Ascending aorta (tissue), 2 donors: ENCODE results near the gene CCR7. TPM values are rescaled to one million over a fixed set of nuclear protein-coding genes. Genes with fewer than 3 reads are reported as not detected.

Source experiments
- DNase-seq, 2 donors: peaks; one replicate each; pipeline ENCODE4 v3.0.0-alpha.2; 2019; ENCODE audit warnings: low spot score in 2 of 2
- H3K27ac ChIP-seq, 2 donors: fragments of 200-600 bp; sonication (generic); one replicate each; pipeline ENCODE4 v1.5.1; 2016 to 2017; ENCODE audit warnings: mild to moderate bottlenecking in 1 of 2
- H3K27me3 ChIP-seq: fragments of 200-600 bp; sonication (generic); one replicate; pipeline ENCODE4 v1.5.1; 2017
- H3K36me3 ChIP-seq, 2 donors: fragments of 200-600 bp; sonication (generic); one replicate each; pipeline ENCODE4 v1.5.1; 2016
- H3K4me1 ChIP-seq, 2 donors: fragments of 200-600 bp; sonication (generic); one replicate each; pipeline ENCODE4 v1.5.1; 2016 to 2017; ENCODE audit warnings: mild to moderate bottlenecking in 1 of 2
- H3K4me3 ChIP-seq, 2 donors: fragments of 200-600 bp; sonication (generic); one replicate each; pipeline ENCODE4 v1.5.1; 2016 to 2017; ENCODE audit warnings: mild to moderate bottlenecking in 1 of 2
- H3K9me3 ChIP-seq, 2 donors: fragments of 200-600 bp; sonication (generic); one replicate each; pipeline ENCODE4 v1.5.1; 2016
- intact Hi-C: fragments of 100-400 bp; cut with DNase I; formaldehyde crosslinking; loops from one replicate; pipeline ENCODE4 v1.15.1; 2023
- total RNA-seq: library from RNA; depleted of rRNA; stranded (reverse); fragments of >200 nt; gene quantifications from one replicate; pipeline ENCODE4 v1.1.0, GENCODE V29; 2016
- TF ChIP-seq, protein P1 (sequence below), 3 experiments: fragments of 200-600 bp in 2 of 3; fragments of 450-650 bp in 1 of 3; sonication (generic) in 2 of 3; IDR thresholded peaks; one replicate each; pipeline ENCODE4 v1.5.1; 2016 to 2019; ENCODE audit warnings: antibody characterized with exemption in 3 of 3, mild to moderate bottlenecking in 1 of 3, moderate library complexity in 1 of 3

Gene CCR7
- total RNA-seq, 1 donor from 2014 or later, result not detected

DNA sequence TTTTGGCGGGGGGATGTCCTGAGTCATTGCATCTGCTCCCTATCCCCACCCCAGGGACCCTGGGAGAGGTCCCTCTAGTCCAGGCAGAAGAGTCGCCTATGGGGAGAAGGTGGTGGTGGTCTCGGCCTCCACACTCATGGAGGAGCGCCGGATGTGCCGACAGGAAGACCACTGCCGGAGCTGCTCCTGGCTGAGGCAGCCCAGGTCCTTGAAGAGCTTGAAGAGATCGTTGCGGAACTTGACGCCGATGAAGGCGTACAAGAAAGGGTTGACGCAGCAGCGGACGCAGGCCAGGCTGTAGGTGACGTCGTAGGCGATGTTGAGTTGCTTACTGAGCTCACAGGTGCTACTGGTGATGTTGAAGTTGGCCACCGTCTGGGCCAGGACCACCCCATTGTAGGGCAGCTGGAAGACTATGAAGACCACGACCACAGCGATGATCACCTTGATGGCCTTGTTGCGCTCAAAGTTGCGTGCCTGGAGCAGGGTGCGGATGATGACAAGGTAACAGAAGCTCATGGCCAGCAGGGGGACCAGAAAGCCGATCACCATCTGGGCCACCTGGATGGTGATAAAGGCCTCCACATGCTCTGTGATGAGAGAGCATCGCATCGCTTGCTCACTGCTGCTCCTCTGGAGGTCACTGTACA lies 10.5 kb downstream of the CCR7 start:
- Histone ChIP-seq H3K4me3 (no peak overlapping the region), H3K27me3 (no peaks in the 10 kb centered on the region), H3K9me3 (no peaks in the 10 kb centered on the region), H3K27ac (peak overlapping the region; percentile 56 to 74), H3K36me3 (no peaks in the 10 kb centered on the region), H3K4me1 (peaks cover 0 to 5% of the 10 kb centered on the region in 2 donors)
- DNase-seq, result peak in 1 of 2 donors; percentile 62
- TF ChIP-seq, protein P1, sequence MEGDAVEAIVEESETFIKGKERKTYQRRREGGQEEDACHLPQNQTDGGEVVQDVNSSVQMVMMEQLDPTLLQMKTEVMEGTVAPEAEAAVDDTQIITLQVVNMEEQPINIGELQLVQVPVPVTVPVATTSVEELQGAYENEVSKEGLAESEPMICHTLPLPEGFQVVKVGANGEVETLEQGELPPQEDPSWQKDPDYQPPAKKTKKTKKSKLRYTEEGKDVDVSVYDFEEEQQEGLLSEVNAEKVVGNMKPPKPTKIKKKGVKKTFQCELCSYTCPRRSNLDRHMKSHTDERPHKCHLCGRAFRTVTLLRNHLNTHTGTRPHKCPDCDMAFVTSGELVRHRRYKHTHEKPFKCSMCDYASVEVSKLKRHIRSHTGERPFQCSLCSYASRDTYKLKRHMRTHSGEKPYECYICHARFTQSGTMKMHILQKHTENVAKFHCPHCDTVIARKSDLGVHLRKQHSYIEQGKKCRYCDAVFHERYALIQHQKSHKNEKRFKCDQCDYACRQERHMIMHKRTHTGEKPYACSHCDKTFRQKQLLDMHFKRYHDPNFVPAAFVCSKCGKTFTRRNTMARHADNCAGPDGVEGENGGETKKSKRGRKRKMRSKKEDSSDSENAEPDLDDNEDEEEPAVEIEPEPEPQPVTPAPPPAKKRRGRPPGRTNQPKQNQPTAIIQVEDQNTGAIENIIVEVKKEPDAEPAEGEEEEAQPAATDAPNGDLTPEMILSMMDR (IDR thresholded peaks at IDR 0.05), result no peak
- intact Hi-C loops, result no loop called here

DNA sequence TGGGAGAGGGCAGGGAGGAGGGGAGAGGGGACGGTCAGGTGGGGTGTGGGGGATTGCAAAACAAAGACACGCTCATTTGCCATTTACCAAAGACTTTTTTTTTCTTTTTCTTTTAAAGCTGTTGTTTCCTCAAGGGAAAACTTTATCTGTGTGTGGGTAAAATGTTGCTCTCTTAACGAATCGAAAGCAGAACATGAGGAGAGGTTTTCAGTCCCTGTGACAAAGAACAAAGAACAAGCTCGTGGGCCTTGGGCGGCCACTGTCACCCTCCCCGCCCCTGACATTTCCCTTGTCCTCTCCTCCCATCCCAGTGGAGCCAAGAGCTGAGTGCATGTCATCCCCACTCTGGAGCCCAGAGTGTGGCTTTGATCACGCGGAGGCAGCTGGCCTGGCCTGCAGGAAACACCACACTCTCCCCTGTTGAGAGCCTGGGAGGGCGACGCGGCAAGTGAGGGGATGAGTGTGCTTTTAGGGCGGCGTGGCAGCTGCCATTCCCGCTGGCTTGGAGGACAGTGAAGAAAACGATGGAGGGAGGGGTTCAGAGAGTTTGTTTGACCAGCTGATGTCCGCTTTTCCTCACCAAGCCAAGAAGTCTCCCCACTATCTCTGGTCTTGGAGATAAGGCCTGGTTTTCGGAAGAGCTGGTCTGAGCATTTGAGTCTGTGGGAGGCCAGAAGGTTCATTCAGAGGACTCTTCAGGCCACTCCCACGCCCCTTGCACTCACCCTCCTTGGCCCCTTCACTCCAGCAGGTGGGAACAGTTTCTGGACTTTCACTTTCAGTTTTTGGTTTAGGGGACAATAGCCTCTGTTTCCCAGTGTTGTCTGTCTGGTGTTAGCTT lies 11.4 kb downstream of the CCR7 start:
- intact Hi-C loops, result no loop called here

DNA sequence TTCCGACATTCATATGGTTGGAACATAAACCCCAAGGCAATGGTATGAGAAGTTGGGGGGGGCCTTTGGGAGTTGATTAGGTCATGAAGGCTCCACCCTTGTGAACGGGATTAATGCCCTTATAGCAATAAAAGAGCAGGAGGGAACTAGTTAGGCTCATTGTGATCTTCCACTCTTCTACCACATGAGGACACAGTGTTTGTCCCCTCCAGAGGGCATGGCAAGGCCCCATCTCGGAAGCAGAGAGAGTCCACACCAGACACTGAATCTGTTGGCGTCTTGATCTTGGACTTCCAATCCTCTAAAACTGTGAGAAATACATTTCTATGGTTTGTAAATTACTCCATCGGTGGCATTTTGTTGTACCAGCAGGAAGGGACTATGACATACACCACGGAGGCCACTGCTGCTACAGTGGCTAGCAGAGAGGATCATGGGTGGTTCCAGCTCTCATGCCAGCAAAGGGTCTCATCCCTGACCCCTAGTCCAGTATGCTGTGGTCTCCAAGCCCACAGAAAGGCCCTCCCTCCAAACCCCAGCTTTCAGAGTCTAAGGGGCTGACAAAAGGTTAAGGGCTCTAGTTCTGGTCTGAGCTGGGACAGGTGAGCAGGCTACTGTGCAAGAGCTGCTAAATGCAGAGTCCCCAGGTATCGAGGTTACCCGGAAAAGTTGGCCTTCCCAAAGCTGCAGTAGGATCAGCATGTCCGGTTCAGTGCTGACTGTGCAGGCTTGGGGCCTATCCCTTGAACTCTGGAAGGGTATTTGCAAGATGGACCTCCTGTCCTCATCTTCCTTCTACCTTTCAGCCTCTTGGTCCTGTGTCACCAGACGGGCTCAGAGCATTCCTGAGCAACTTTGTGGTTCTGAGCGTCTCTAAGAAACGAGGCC lies 12.2 kb downstream of the CCR7 start:
- peak in 1 of 2 donors; percentile 63 for DNase-seq
- intact Hi-C loops, result no loop called here
- no peaks in the 10 kb centered on the region for H3K27me3 ChIP-seq
- peak overlapping the region; percentile 61 to 74 for H3K27ac ChIP-seq
- H3K9me3 ChIP-seq, result no peaks in the 10 kb centered on the region
- peaks cover 4% of the 10 kb centered on the region in 2 donors for H3K4me1 ChIP-seq
- TF ChIP-seq, protein P1 (IDR thresholded peaks at IDR 0.05), result no peak
- H3K4me3 ChIP-seq, result no peak overlapping the region
- no peaks in the 10 kb centered on the region for H3K36me3 ChIP-seq

More for the DNA sequence above, 11.4 kb downstream of the CCR7 start:
- H3K36me3 ChIP-seq, result no peaks in the 10 kb centered on the region
- peak in 1 of 2 donors; percentile 74 for DNase-seq
- H3K4me3 ChIP-seq, result peak overlapping the region in 1 of 2 donors; percentile 22
- peaks cover 4% of the 10 kb centered on the region in 2 donors for H3K4me1 ChIP-seq
- no peaks in the 10 kb centered on the region for H3K9me3 ChIP-seq
- TF ChIP-seq, protein P1 (IDR thresholded peaks at IDR 0.05), result no peak
- no peaks in the 10 kb centered on the region for H3K27me3 ChIP-seq
- peak overlapping the region; percentile 56 to 74 for H3K27ac ChIP-seq

DNA sequence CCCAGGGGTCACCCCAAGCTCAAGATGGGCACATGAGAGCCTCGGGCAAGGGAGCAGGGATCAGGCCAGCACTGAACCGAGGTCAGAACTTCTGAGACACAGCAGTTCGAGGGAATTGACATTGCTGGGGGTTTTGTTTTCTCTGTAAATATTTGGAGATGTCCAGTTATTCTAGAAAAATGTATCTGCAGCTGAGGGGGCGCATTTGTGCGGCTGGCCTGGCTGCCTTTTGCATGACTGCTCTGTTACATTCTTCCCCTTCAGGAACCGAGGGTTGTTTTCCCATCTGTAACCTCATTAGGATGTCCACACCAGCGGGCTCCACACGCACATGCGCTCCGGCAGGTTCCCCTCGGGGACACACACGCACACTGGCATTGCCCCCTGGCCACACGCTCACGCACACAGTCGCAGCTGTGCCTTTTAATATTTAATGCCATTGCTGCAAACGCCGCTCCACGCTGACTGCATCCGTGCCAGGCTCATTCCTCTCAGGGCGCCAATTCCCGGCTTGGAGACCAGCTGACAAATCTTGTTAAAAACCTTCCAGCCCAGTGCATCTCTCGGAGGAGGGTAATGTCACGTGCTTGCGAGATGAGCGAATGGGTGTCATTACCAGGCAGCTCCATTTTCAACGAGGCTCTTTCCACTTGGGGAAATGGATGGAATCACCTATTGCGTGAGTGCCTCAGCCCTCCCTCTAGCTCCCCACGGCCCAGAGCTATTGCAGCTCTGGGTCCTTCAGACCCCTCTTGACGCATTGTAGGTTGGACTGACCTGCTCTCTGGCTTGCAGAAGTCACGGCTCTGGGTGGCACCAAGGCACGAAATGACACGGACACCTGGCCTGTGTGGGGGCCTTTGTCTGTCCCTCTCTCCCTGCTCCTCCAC lies 13.1 kb downstream of the CCR7 start:
- peak in 1 of 2 donors; percentile 78 for DNase-seq
- H3K4me1 ChIP-seq, result peaks cover 4% of the 10 kb centered on the region in 2 donors
- no peaks in the 10 kb centered on the region for H3K27me3 ChIP-seq
- TF ChIP-seq, protein P1 (IDR thresholded peaks at IDR 0.05), result no peak
- H3K9me3 ChIP-seq, result no peaks in the 10 kb centered on the region
- no peak overlapping the region for H3K4me3 ChIP-seq
- peak overlapping the region; percentile 61 to 74 for H3K27ac ChIP-seq
- intact Hi-C loops, result no loop called here
- H3K36me3 ChIP-seq, result no peaks in the 10 kb centered on the region
